ENCODE data around the gene FAM131A.
"Not testable (repeated sequence)": the region's sequence is repeated elsewhere in the genome, so short reads cannot be mapped to it uniquely, and the experiment has no call there.

FAM131A gene

GRCh38 chr3:184317201-184317600 lies 20.2 kb upstream of the FAM131A start:
- no peak for DNase-seq

DNA sequence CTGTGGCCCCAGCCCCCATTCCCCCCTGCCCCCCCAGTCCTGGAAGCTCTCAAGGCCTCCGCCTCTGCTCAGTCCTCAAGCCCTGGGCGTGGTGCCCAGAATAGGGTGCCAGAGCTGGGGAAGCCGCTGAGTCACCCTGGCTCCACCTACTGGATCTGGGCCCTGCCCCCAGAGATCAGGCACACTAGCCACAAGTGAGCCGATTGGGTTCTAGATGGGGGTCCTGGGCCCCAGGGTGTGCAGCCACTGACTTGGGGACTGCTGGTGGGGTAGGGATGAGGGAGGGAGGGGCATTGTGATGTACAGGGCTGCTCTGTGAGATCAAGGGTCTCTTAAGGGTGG lies 17.3 kb upstream of the FAM131A start:
- DNase-seq = no peak

- no peak for DNase-seq
These were observed 15.7 kb upstream of the FAM131A start for GRCh38 chr3:184321666-184322065.

DNA sequence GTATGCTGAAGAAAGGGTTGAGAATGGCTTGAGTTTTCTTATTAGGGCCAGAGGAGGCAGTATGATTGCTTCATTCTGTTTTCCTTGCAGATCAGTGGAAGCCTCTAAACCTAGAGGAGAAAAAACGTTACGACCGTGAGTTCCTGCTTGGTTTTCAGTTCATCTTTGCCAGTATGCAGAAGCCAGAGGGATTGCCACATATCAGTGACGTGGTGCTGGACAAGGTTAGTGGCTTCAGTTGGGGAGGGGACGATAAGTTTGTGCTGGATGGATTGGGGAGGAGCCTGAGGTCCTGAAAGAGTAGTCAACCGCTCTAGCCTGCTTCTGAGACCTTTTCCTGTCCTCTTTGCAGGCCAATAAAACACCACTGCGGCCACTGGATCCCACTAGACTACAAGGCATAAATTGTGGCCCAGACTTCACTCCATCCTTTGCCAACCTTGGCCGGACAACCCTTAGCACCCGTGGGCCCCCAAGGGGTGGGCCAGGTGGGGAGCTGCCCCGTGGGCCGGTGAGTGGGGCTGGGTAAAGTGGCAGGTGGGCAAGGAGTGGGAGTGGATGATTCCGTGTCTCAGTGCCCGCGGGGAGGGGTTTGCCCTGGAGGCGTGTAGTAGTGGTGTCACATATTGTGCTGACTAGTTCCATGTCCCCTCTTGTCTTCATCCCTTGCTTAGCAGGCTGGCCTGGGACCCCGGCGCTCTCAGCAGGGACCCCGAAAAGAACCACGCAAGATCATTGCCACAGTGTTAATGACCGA lies 14.5 kb upstream of the FAM131A start:
- DNase-seq = no peak

- no peak for DNase-seq
These were observed 13.7 kb upstream of the FAM131A start for GRCh38 chr3:184323696-184324095.

DNA sequence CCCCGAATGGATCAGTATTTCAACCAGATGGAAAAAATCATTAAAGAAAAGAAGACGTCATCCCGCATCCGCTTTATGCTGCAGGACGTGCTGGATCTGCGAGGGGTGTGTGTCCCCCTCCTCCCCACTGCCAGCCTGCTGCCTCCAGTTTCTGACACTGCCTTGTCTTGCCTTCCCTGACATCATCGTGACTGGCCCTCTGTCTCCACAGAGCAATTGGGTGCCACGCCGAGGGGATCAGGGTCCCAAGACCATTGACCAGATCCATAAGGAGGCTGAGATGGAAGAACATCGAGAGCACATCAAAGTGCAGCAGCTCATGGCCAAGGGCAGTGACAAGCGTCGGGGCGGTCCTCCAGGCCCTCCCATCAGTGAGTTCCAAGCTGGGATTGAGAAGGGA lies 12.1 kb upstream of the FAM131A start:
- DNase-seq = no peak

GRCh38 chr3:184325715-184326369 lies 11.6 kb upstream of the FAM131A start:
- no peak for DNase-seq

GRCh38 chr3:184327171-184327570 lies 10.2 kb upstream of the FAM131A start:
- DNase-seq = no peak

DNA sequence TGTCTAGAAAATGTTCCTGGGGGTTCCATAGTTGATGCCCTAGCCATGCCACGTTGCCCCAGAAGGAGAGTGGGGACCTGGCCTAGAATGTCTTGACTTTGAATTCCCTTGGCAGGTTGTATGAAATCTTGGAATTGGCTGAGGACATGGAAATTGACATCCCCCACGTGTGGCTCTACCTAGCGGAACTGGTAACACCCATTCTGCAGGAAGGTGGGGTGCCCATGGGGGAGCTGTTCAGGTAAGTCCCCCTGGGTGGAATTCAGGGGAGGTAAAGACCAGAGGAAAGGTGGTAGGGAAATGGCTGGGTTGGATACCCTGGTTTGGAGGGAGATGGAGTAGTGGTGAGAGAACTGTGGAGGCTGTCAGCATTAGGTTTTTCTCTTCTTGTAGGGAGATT lies 8.9 kb upstream of the FAM131A start:
- no peak for DNase-seq

GRCh38 chr3:184332370-184333090 lies 4.9 kb upstream of the FAM131A start:
- DNase-seq = no peak

DNA sequence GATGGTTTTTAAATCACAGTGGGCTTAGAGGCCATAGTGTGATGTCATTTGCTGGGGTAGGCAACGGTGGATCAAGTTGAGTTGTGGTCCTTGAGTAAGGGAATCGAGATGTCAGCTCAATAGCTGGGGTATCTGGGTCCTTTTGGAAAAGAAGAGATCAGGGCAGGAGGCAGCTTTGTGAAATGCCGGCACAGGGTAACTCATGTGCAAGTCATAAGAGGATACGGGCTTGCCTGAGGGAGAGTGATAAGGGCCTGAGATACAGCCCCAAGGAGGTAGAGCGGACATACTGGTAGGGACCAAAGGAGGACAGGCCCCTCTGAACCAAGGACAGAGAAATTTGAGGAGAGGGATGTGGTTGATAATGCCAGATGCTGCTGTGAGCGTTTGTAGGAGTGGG lies 4.2 kb upstream of the FAM131A start:
- no peak for DNase-seq

DNA sequence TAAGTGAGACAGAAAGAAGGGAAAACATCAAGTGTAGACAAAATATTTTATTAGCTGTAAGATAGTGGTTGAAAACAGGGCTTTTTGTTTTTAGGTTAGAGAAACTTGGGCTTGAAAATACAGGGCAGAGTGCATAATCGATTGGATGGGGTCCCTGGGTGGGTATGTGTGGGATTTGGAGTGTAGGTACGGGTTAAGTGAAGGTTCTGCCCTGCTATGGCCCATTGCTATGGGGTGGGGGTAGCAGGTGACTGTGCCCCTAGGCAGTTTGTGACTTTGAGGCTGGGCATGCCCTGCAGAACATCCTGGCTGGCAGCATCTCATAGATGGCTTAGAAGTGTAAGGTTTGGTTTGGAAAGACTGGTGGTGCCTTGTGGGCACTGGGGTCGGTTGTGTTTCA lies 3.7 kb upstream of the FAM131A start:
- DNase-seq = no peak

- DNase-seq = no peak
These were observed 2.8 kb upstream of the FAM131A start for GRCh38 chr3:184334470-184335158.

GRCh38 chr3:184335291-184335660 lies 2.1 kb upstream of the FAM131A start:
- no peak for DNase-seq

DNA sequence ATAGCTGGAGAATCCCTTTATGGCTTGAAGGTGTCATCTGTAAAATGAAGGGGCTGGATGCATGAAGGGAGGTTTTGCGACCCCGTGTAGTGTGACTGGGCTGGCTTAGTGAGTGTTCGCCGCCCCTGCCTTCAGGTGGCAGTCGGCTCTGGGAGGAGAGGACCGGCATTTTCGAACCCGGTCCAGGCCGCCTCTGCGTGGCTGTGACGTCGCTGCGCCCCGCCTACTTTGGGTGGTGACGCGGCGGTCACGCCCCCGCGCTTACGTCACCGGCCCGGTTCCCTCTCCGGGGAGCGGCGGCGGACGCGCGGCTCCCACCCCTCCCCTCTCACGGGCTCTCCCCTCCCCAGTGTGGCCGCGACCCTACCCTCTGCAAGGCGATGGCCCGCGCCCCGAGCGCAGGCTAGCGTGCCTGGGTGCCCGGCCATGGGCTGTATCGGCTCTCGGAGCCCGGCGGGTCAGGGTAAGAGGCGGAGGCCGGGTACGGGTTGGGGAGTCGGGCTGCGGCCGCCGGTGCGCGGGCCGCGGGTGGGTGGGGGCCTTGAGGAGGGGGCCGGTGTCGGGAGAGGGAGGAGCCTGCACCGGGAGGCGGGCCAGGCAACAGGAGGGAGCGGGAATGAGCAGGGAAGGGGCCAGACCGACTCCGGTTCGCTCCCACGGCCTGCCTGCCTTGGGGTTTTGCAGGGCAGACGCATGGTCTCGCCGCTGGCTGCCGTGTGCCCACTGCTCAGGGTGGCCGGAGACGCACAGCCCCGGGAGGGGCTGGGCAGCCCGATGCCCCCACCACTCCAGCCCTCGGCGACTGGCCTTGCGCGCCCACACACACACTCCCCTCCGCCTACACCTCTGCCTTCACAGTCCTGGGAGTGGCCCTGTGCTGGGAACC lies 1.5 kb upstream of the FAM131A start:
- peak; percentile 41 for DNase-seq

- peak; percentile 7 for DNase-seq
These were observed 627 bp upstream of the FAM131A start for GRCh38 chr3:184336547-184337398.

- no peak for DNase-seq
These were observed 581 bp downstream of the FAM131A start for GRCh38 chr3:184337981-184338380.

- DNase-seq = peak; percentile 75
These were observed 1.1 kb downstream of the FAM131A start for GRCh38 chr3:184338511-184338945.

DNA sequence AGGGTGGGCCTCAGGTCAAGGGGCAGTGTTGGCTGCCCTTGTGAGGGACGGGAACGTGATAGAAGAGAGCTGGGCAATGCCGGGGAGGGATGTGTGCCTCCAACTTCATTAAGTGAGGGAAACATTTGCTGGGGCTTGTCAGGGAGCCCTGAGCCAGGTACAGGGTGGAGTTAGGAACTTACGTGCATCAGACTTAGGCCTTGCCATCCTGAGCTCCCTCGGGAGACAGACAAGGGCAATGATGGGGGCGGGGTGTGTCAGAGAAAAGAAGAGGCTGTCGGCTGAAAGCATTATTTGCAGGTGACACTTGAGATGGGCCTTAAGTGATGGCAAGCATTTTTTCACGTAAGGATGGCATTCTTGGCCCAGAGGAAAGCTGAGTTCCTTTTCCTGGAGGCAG lies 1.6 kb downstream of the FAM131A start:
- peak; percentile 16 for DNase-seq

GRCh38 chr3:184339451-184340135 lies 2.2 kb downstream of the FAM131A start:
- not testable (repeated sequence) for DNase-seq

- no peak for DNase-seq
These were observed 4.5 kb downstream of the FAM131A start for GRCh38 chr3:184341925-184342324.

Measured in NCI-H748 treated with DMSO at 0.1 percent for 48 hours (cell line).